K562 (cell line): ENCODE measurements around the gene ALDH18A1. TPM values are rescaled to one million over a fixed set of nuclear protein-coding genes. Genes with fewer than 3 reads are reported as not detected.

Experiments used
- ADNP ChIP-seq: fragments of 200-800 bp; sonication (Bioruptor generic); IDR thresholded peaks from 2 replicates; pipeline ENCODE4 v1.6.1; 2016; ENCODE audit warnings: missing genetic modification characterization, missing compliant biosample characterization
- ATF3 ChIP-seq, 2 experiments: fragments of 450-650 bp in 1 of 2; sonication (generic) in 1 of 2; formaldehyde crosslinking in 1 of 2; IDR thresholded peaks in 1 of 2; conservative IDR thresholded peaks in 1 of 2; 2 replicates each; pipeline versions ENCODE4 v1.6.1 to v1.8.1; 2016 to 2023; ENCODE audit warnings: mild to moderate bottlenecking in 2 of 2, moderate library complexity in 2 of 2, inconsistent platforms in 1 of 2, missing genetic modification reagents in 1 of 2
- DACH1 ChIP-seq: fragments of 450-650 bp; IDR thresholded peaks from 2 replicates; pipeline ENCODE4 v1.6.1; 2018; ENCODE audit not compliant: partially characterized antibody
- E2F3 ChIP-seq: fragments of 250-450 bp; sonication (Bioruptor Pico); IDR thresholded peaks from 2 replicates; pipeline ENCODE4 v1.4.0; 2020; ENCODE audit warnings: mild to moderate bottlenecking
- EHMT2 ChIP-seq: fragments of 450-650 bp; IDR thresholded peaks from 2 replicates; pipeline ENCODE4 v1.6.1; 2018; ENCODE audit warnings: antibody characterized with exemption
- ELF1 ChIP-seq: fragments of 200-800 bp; sonication (Bioruptor generic); IDR thresholded peaks from 2 replicates; pipeline ENCODE4 v1.6.1; 2016; ENCODE audit warnings: missing genetic modification characterization, missing compliant biosample characterization
- EP300 ChIP-seq: IDR thresholded peaks from 2 replicates; pipeline ENCODE4 v1.6.1; 2012; ENCODE audit warnings: low read length, improper control_type of control experiment
- HOXB6 ChIP-seq: fragments of 250-450 bp; sonication (Bioruptor Pico); IDR thresholded peaks from 2 replicates; pipeline ENCODE4 v1.5.1; 2022; ENCODE audit warnings: mild to moderate bottlenecking, borderline replicate concordance
- MAFK ChIP-seq: IDR thresholded peaks from 2 replicates; pipeline ENCODE4 v1.6.1; 2011; ENCODE audit warnings: low read length, improper control_type of control experiment
- MIER1 ChIP-seq: fragments of 450-650 bp; IDR thresholded peaks from 2 replicates; pipeline ENCODE4 v1.6.1; 2016; ENCODE audit warnings: antibody characterized with exemption, mild to moderate bottlenecking, low read depth
- PHF21A ChIP-seq: fragments of 450-650 bp; IDR thresholded peaks from 2 replicates; pipeline ENCODE4 v1.6.1; 2017; ENCODE audit warnings: low read depth, borderline replicate concordance
- PTTG1 ChIP-seq: fragments of 450-650 bp; IDR thresholded peaks from 2 replicates; pipeline ENCODE4 v1.6.1; 2016; ENCODE audit warnings: low read depth, mild to moderate bottlenecking, missing genetic modification characterization, missing compliant biosample characterization
- RBM34 ChIP-seq: fragments of 200-400 bp; formaldehyde crosslinking; IDR thresholded peaks from 2 replicates; pipeline ENCODE4 v1.6.1; 2018; ENCODE audit warnings: low read length, borderline replicate concordance; ENCODE audit not compliant: insufficient read depth
- SMARCA4 ChIP-seq: fragments of 450-650 bp; IDR thresholded peaks from 2 replicates; pipeline ENCODE4 v1.6.1; 2016
- TFE3 ChIP-seq: fragments of 450-650 bp; formaldehyde crosslinking; IDR thresholded peaks from 2 replicates; pipeline ENCODE4 v1.4.0; 2020; ENCODE audit warnings: mild to moderate bottlenecking, mixed read lengths
- TOE1 ChIP-seq, 2 experiments: fragments of 450-650 bp in 1 of 2; sonication (generic) in 1 of 2; formaldehyde crosslinking in 1 of 2; IDR thresholded peaks; 2 replicates each; pipeline versions ENCODE4 v1.7.1 to v1.8.0; 2016 to 2022; ENCODE audit warnings: borderline replicate concordance in 2 of 2, mild to moderate bottlenecking in 2 of 2, antibody characterized with exemption in 1 of 2, inconsistent platforms in 1 of 2, low read depth in 1 of 2, missing genetic modification reagents in 1 of 2, moderate library complexity in 1 of 2
- XRCC3 ChIP-seq: fragments of 450-650 bp; IDR thresholded peaks from 2 replicates; pipeline ENCODE4 v1.6.1; 2017; ENCODE audit warnings: mild to moderate bottlenecking, moderate library complexity
- XRCC4 ChIP-seq: IDR thresholded peaks from one replicate; pipeline ENCODE4 v1.6.1; 2011; ENCODE audit not compliant: insufficient read depth, insufficient read length; ENCODE audit errors: extremely low read depth
- ZBTB1 ChIP-seq: sonication (generic); formaldehyde crosslinking; IDR thresholded peaks from 2 replicates; pipeline ENCODE4 v1.8.1; 2023; ENCODE audit warnings: missing genetic modification reagents, low read depth, mild to moderate bottlenecking, borderline replicate concordance
- ZNF184 ChIP-seq: sonication (generic); formaldehyde crosslinking; IDR thresholded peaks from 2 replicates; pipeline ENCODE4 v1.5.0; 2020; ENCODE audit warnings: missing genetic modification reagents
- ZNF347 ChIP-seq: fragments of 450-650 bp; formaldehyde crosslinking; IDR thresholded peaks from 2 replicates; pipeline ENCODE4 v1.4.0; 2020; ENCODE audit warnings: low read depth, mild to moderate bottlenecking, moderate library complexity
- ZNF518B ChIP-seq: fragments of 250-450 bp; sonication (Bioruptor Pico); IDR thresholded peaks from 2 replicates; pipeline ENCODE4 v1.5.0; 2021; ENCODE audit warnings: mild to moderate bottlenecking, moderate library complexity
- ZNF57 ChIP-seq: fragments of 450-650 bp; formaldehyde crosslinking; IDR thresholded peaks from 2 replicates; pipeline ENCODE4 v1.4.0; 2020; ENCODE audit warnings: mild to moderate bottlenecking, moderate library complexity
- polyA plus RNA-seq, 8 experiments: library from polyadenylated mRNA; depleted of rRNA in 4 of 8; stranded (reverse) in 5 of 8; unstranded in 3 of 8; fragments of >200 nt; fragmentation: Nextera tagmentation in 2 of 8; fragmentation: Illumina TruSeq in 1 of 8; extraction: Ambion mirVana in 2 of 8; extraction: Trizol in 1 of 8; gene quantifications; 2 replicates each; pipeline versions ENCODE4 v1.2.1 to v1.2.3, GENCODE V29; 2011 to 2014; ENCODE audit warnings: inconsistent platforms in 1 of 8, missing spikeins in 1 of 8
- total RNA-seq, 7 experiments: library from RNA; depleted of rRNA in 6 of 7; stranded (reverse); fragments of >200 nt in 6 of 7; fragmentation: Illumina TruSeq in 2 of 7; extraction: Trizol in 2 of 7; gene quantifications; 2 replicates each; pipeline versions ENCODE4 v1.2.1 to v1.2.3, GENCODE V29; 2011 to 2021; ENCODE audit warnings: low replicate concordance in 1 of 7

Gene ALDH18A1
- total and polyA plus RNA-seq, 9 of the 15 experiments (the other 6 are each of a cell fraction or from before 2014, with no cell fraction given): 12.0 to 83.3 (median 43.8) TPM

- TF ChIP-seq PTTG1 (tag) (no peak), TOE1 (IDR thresholded peaks at IDR 0.05; ENCODE audit: borderline replicate concordance) (no peak), TOE1 (CRISPR knock-in tag; IDR thresholded peaks at IDR 0.05; ENCODE audit: borderline replicate concordance, low read depth) (no peak), DACH1 (no peak), XRCC4 (no peak), EHMT2 (no peak), ADNP (tag) (no peak), MAFK (no peak), ATF3 (IDR thresholded peaks at IDR 0.05) (no peak), ATF3 (CRISPR knock-in tag; conservative IDR thresholded peaks at IDR 0.05) (no peak), MIER1 (no peak), ZNF347 (CRISPR knock-in tag) (no peak), ZNF518B (CRISPR knock-in tag) (no peak), ZNF184 (CRISPR knock-in tag) (no peak), XRCC3 (no peak), PHF21A (no peak), TFE3 (CRISPR knock-in tag) (no peak), ZNF57 (no peak), E2F3 (CRISPR knock-in tag) (no peak), SMARCA4 (no peak), HOXB6 (no peak), RBM34 (no peak), ZBTB1 (no peak), ELF1 (tag) (no peak), EP300 (no peak; the same call in 1 of the 2 replicates)
These were observed 37.4 kb upstream of the ALDH18A1 start, which contains the start of gene TCTN3 (continued) for GRCh38 chr10:95693668-95694534.
